ENCODE measurements around the gene LTB4R2.

Gene LTB4R2

DNA sequence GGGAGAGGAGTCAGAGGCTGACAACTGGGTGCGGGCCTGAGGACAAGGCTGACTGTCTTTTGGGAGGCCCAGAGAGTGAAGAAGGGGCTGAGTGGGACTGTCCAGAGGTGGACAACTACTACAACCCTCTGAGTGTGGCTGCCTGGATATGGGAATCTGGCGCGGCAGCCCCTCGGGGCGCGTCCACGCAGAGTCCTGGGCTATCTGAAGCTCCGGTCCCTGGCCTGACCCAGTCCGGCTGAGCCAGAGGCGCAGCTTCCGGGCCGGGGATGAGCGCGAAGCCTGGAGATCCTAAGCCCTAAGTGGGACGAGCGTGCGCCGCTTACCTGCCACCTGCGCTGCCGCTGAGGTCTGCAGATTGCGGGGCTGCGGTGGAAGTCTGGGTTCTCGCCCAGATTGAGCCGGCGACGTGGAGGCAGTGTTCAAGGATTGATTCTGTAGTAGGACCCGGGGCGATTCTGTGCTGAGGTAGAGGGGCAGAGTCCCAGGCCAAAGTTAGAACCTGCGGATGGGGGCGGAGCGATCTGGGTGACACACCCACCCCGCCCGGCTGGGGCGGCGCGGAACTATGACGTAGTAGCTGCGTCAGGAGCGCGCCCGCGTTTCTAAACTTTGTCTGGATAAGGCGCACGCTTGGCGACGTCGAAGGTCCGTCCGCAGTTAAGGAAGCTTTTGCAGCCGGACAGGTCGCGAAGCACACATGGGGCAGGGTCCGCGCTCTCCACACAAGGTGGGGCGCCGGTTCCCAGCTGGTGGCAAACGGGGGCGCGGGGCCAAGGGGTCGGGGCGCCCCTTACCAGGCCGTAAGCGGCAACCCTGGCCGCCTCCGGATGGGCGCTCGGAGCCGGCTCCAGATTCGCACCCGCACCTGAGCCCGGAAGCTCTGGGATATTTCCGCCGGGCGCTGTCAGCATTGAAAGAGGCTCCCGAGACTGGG is 10.4 kb upstream of the LTB4R2 start, which contains the start of the genes DHRS1 and NOP9:
TSS of gene DHRS1 (minus strand) at position 526 of the 937 bp plus-strand sequence. CDS start 674 bp downstream, outside the sequence.
TSS of gene NOP9 (plus strand) at position 596 of the 937 bp plus-strand sequence. CDS start at position 701, 105 bp downstream.
- DNase-seq = peak; percentile 89

GRCh38 chr14:24300326-24300980 is 9.5 kb upstream of the LTB4R2 start:
- no peak for DNase-seq

DNA sequence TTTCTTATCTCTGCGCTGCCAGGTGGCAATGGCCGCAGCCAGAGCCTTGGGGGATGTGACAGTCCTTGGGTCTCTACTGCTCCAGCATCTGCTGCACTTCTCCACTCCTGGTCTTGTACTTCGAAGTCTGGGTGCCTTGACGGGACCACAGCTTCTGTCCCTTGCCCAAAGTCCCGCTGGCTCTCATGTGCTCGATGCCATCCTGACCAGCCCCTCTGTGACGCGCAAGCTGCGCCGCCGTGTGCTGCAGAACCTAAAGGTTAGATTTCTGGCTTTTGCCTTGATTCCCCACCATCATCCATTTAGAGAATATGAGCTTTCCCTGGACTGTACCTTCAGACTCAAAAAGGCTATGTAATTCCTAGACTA is 5.9 kb upstream of the LTB4R2 start:
- DNase-seq = no peak

GRCh38 chr14:24307156-24307574 is 2.8 kb upstream of the LTB4R2 start:
- DNase-seq = no peak

- peak; percentile 38 for DNase-seq
Measured at GRCh38 chr14:24307575-24308341, 2.2 kb upstream of the LTB4R2 start, which contains the start of gene CIDEB. Gene CIDEB, minus strand, starts transcription at chr14:24307977. Its CDS starts 119 bp downstream, at chr14:24307858.

DNA sequence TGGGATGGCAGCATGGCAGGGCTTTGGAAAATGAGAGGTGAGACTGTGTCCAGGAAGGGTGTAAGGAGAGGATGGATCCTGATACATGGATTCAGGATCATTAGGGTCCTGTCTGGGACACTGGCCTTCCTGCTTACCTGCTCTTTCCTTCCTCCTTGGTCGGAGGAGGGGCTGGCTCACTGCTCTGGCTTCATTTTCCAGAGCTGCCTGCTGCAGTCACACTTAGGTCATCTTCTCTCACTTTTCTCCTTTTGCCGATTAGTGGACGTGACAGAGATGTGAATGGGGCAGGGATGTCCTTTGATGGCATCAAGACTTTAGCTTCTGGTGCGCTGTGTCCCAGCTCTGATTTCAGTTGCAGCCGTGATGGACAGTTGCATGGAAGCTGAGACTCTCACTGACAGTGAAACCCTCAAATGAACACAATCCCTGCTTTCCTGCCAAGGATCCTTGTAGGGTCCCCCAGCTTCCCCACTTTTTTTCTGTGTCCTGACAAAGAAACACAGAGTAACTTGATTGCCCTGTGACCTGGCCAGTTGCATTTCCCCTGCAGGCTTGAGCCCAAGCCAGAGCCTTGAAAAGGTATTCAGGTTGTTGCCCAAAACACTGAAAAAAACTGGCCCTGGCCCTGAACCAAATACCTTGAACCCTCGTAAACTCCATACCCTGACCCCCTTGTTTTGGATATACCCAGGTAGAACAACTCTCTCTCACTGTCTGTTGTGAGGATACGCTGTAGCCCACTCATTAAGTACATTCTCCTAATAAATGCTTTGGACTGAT is 1.4 kb upstream of the LTB4R2 start:
- DNase-seq = no peak

DNA sequence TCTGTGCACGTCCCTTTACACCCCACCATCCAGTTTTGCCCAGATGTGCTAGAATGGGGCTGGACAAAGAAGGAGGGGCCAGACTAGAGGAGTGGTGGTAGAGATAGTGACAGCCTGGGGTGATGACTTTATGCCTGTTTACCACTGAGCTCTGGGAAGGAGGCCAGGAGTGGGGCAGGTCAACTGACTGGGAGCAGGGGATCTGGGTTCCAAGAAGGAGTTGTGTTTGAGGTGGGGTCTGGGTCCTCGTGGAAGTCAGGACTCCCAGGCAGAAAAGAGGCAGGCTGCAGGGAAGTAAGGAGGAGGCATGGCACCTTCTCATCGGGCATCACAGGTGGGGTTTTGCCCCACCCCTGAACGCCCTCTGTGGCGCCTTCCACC is 315 bp downstream of the LTB4R2 start:
- no peak for DNase-seq

- no peak for DNase-seq
Measured at GRCh38 chr14:24310646-24311604, 985 bp downstream of the LTB4R2 start, which contains the start of gene LTB4R. Gene LTB4R, plus strand, starts transcription at chr14:24311502. Its CDS starts 4,150 bp downstream, at chr14:24315652.

DNA sequence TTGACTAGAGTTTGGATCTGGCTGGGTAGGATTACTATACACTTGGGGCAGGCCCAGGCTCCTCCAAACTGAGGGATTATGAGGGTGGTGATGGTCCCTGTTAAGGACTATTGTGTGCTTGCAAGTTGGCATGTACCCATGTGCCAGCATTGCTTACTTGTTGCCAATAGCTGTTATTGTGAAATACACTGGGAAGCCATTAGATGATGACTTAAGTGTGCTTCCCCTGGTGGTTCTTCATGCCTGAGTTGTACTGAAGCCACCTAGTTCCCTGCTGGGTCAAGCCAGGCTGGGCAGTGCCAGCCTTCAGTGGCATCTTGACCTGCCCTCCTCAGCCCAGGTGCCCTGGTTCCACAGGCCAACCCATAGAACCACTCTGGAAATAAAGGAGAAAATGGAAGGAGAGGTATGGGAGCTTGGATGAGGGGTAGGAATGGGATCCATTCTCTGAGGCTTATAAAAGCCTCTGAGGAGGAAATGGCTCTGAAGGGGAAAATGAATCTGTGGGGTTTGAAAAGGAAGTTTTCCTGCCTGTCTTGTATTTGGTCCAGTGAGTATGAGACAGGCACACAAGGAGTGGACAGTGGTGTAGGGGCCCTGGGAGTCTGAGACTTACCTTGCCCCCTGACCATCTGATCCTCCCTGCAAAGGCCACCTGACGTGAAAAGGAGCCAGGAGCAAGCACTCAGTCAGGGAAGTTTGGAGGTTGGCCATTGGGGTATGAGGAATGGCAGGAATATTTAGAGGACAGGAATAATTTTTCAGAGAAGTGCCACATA is 2.1 kb downstream of the LTB4R2 start:
- no peak for DNase-seq

- no peak for DNase-seq
Measured at GRCh38 chr14:24312736-24313507, 3.0 kb downstream of the LTB4R2 start.

DNA sequence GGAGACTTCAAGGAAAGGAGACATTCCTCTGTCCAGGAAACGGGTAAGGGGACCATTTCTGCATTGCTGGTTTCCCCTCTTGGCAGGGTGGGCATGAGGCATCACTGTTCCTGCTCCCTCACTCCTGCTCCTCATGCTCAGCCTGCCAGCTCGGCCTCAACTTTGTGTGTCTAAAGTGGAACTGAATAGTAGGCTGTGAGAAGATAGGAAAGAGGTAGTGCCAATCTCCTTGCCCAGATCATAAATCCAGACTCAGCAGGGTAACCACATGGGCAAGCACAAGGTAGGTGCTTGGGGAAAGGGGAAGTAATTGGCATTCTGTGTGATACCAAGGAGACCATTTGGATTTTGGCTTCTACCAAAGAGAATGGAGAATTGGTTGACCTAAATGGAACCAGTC is 4.0 kb downstream of the LTB4R2 start:
- DNase-seq = no peak

GRCh38 chr14:24314377-24315193 is 4.6 kb downstream of the LTB4R2 start:
- DNase-seq = no peak

DNA sequence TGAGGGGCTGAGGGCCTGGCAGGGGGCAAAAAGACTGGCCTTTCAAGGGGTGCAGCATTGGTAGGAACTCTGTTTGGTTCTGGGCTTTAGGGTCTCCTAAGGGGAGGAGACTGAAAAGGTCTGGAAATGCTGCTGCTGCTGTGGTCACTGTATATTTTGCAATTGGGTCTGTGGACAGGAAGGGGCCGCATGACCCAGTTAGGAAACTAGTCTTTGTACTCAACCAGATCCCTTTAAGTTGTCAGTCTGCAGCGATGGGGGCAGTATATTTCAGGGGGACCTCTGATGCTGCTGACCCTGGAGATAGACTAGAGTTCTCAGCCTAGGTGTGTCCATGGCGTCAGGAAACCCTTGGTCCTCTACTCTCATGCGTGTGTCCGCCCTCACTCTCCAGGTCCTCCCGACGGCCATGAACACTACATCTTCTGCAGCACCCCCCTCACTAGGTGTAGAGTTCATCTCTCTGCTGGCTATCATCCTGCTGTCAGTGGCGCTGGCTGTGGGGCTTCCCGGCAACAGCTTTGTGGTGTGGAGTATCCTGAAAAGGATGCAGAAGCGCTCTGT is 5.4 kb downstream of the LTB4R2 start:
- DNase-seq = no peak

DNA sequence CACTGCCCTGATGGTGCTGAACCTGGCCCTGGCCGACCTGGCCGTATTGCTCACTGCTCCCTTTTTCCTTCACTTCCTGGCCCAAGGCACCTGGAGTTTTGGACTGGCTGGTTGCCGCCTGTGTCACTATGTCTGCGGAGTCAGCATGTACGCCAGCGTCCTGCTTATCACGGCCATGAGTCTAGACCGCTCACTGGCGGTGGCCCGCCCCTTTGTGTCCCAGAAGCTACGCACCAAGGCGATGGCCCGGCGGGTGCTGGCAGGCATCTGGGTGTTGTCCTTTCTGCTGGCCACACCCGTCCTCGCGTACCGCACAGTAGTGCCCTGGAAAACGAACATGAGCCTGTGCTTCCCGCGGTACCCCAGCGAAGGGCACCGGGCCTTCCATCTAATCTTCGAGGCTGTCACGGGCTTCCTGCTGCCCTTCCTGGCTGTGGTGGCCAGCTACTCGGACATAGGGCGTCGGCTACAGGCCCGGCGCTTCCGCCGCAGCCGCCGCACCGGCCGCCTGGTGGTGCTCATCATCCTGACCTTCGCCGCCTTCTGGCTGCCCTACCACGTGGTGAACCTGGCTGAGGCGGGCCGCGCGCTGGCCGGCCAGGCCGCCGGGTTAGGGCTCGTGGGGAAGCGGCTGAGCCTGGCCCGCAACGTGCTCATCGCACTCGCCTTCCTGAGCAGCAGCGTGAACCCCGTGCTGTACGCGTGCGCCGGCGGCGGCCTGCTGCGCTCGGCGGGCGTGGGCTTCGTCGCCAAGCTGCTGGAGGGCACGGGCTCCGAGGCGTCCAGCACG is 6.1 kb downstream of the LTB4R2 start:
- no peak for DNase-seq

- no peak for DNase-seq
Measured at GRCh38 chr14:24316597-24316950, 6.6 kb downstream of the LTB4R2 start.

- DNase-seq = no peak
Measured at GRCh38 chr14:24317141-24317928, 7.4 kb downstream of the LTB4R2 start.

Data from NCI-H510A treated with DMSO at 0.1 percent for 48 hours (cell line).